GM21825 (cell line): ENCODE results near the gene NAT14.
"Not testable (repeated sequence)": the region's sequence is repeated elsewhere in the genome, so short reads cannot be mapped to it uniquely, and the experiment has no call there.

Experiments used
- ATAC-seq: cut with Tn5 transposase; IDR thresholded peaks from one replicate; pipeline ENCODE4 v1.9.1; 2021; ENCODE audit warnings: mild to moderate bottlenecking, moderate library complexity; ENCODE audit not compliant: unreplicated experiment

Gene NAT14

GRCh38 chr19:55484593-55485438 lies at the start of gene NAT14:
Gene NAT14, plus strand, starts transcription at chr19:55485188. Its CDS starts 521 bp downstream, at chr19:55485709.
- peak; percentile 38 for ATAC-seq

GRCh38 chr19:55436847-55437246 lies 48.1 kb upstream of the NAT14 start:
- no peak for ATAC-seq

GRCh38 chr19:55437410-55437809 lies 47.6 kb upstream of the NAT14 start:
- ATAC-seq, result no peak

- no peak for ATAC-seq
These were observed 45.9 kb upstream of the NAT14 start for GRCh38 chr19:55439052-55439451.

GRCh38 chr19:55440411-55441105 lies 44.4 kb upstream of the NAT14 start:
- ATAC-seq, result no peak

- no peak for ATAC-seq
These were observed 43.7 kb upstream of the NAT14 start for GRCh38 chr19:55441319-55441691.

GRCh38 chr19:55441692-55442321 lies 43.2 kb upstream of the NAT14 start:
- no peak for ATAC-seq

- no peak for ATAC-seq
These were observed 42.5 kb upstream of the NAT14 start for GRCh38 chr19:55442372-55442961.

GRCh38 chr19:55443045-55443823 lies 41.8 kb upstream of the NAT14 start, which contains the start of gene SHISA7:
Gene SHISA7, minus strand, starts transcription at chr19:55443300. Its CDS starts 437 bp downstream, at chr19:55442863.
- ATAC-seq, result no peak

GRCh38 chr19:55443824-55444480 lies 41.0 kb upstream of the NAT14 start:
- no peak for ATAC-seq

GRCh38 chr19:55444646-55445045 lies 40.3 kb upstream of the NAT14 start:
- no peak for ATAC-seq

GRCh38 chr19:55446060-55446459 lies 38.9 kb upstream of the NAT14 start:
- ATAC-seq, result no peak

GRCh38 chr19:55447421-55448174 lies 37.4 kb upstream of the NAT14 start:
- no peak for ATAC-seq

GRCh38 chr19:55448175-55448490 lies 36.9 kb upstream of the NAT14 start:
- not testable (repeated sequence) for ATAC-seq

GRCh38 chr19:55449469-55449868 lies 35.5 kb upstream of the NAT14 start:
- no peak for ATAC-seq

GRCh38 chr19:55451163-55451964 lies 33.6 kb upstream of the NAT14 start:
- no peak for ATAC-seq

- no peak for ATAC-seq
These were observed 32.8 kb upstream of the NAT14 start for GRCh38 chr19:55451965-55452748.
